Activated CD8-positive, alpha-beta memory T cell treated with anti-CD3 and anti-CD28 coated beads for 36 hours (primary cell): ENCODE data around the gene CCNI2. TPM values are rescaled to one million over a fixed set of nuclear protein-coding genes. Genes with fewer than 3 reads are reported as not detected.

Source experiments
- CTCF ChIA-PET: fragments of 350-600 bp; sonication (Branson Sonifier 250); formaldehyde crosslinking; loops from one replicate; lab custom pipeline; 2021; ENCODE audit warnings: antibody characterized with exemption; lab: Charles Lee
- POLR2A ChIA-PET: fragments of 350-600 bp; sonication (Branson Sonifier 250); formaldehyde crosslinking; loops from one replicate; lab custom pipeline; 2021; ENCODE audit warnings: antibody characterized with exemption; lab: Charles Lee
- total RNA-seq, 2 experiments: library from RNA; stranded (reverse); gene quantifications; one replicate each; pipeline ENCODE4 v1.2.3, GENCODE V29; 2021

Gene CCNI2
- total RNA-seq, 2 experiments from 2014 or later, result 9.3 to 10.2 TPM

DNA sequence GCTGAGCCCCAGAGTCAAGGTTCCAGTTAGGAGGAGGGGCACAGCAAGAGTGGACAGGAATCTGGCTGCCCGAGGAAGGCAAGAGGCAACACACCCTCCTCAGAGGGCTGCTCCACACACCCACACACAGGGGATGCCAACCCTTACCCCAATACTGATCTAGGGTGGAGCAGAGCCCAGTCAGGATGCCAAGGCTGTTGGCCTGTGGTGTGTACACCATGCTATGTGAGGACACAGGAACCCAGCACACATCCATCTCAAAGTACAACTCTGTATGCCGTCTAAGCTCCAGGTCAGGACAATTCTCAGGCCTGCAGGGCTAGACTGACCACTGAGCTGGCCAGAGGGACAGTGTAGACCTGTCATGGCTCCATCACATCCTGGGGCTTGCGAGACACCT, 27.2 kb downstream of the CCNI2 start:
- POLR2A ChIA-PET, result interaction anchor here (1.5 kb wide), 1 partner anchor 27 kb away, joined by 3 read pairs; the partner anchor contains the start of gene CCNI2
- CTCF ChIA-PET, result no interaction called here

DNA sequence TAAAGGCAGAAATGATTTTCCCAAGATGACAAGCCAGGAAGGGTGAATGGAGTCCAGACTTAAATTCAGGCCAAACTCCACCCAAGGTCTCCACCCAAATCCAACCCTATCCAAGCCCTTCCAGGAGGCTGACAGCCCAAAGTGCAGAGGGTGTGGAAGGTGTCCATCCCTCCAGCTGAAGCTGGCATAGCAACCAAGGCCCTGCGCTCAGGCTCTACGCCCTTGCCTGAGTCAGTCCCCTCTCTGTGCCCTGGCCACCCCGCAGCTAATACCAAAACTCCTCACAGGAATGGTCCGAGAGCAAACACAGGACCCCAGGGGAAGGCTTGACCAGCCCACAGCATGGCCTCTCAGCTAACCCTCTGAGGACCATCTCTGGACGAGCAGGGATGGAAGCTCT, 27.7 kb downstream of the CCNI2 start:
- ChIA-PET POLR2A (interaction anchor here (1.5 kb wide), 1 partner anchor 27 kb away, joined by 3 read pairs; the partner anchor contains the start of gene CCNI2), CTCF (no interaction called here)

DNA sequence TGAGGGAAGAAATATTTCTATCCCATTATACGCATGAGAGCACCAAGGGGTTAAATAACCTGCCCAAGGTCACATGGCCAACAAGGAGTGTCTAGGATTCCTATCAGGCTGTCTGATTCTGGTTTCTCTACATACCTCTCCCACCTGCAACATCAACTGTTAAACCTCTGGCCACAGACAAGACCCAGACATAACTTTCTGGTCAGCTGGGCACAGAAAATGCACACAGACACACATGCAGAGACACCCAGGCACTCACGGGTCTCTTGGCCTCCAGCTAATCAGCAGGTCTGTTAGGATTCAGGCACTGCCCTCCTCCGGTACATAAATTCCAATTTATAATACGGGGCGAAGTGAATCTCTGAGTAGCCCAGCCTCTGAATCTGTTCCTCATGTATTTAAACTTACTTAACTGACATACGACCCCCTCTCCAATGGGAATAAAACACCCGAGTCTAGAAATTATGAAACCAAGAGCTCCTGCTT, 28.3 kb downstream of the CCNI2 start:
- POLR2A ChIA-PET, result interaction anchor here (1.5 kb wide), 1 partner anchor 28 kb away, joined by 3 read pairs; the partner anchor contains the start of gene CCNI2
- CTCF ChIA-PET, result interaction anchor here (0.7 kb wide), 1 partner anchor 443 kb away, joined by 3 read pairs; no protein-coding TSS in a partner anchor

DNA sequence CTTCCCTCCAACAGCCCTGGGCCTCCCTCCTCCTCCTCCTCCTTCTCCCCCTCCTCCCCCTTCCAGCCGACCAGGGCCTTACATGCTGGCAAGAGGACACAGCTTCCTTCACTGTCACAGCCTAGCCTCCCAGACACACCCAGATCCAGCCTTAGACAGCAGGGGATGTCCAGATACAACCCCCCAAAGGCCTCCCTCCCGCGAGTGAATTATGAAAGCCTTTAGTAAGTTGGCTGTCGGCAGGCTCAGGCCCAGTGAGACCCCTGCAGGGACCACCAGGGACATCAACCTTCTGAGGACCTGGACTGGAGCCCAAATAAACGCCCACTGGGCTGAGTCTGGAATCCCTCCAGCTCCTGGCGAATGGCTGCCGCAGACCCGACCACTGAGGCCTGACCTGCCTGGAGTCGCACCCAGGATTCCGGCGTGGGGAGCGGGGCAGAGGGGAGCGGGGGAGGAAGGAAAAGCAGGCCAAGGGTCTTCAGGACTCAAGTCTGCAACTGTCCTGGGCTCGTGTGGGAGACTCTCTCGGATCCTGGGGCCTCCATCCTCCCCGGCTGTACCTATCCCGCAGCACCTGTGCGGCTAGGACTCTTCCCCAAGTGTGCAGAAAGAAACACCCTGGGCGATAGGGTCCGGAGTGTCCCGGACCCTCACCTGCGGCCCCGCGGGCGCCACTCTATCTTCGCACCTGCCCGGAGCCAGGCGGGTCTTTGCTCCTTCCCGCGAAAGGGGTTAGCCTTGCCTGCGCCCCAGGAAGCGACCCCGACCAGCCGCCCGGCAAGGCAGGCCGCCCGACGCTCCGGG, 29.1 kb downstream of the CCNI2 start:
- ChIA-PET POLR2A (interaction anchor here (0.6 kb wide), 1 partner anchor 287 kb away, joined by 4 read pairs; no protein-coding TSS in a partner anchor), CTCF (interaction anchor here (0.7 kb wide), 1 partner anchor 444 kb away, joined by 3 read pairs; no protein-coding TSS in a partner anchor)

DNA sequence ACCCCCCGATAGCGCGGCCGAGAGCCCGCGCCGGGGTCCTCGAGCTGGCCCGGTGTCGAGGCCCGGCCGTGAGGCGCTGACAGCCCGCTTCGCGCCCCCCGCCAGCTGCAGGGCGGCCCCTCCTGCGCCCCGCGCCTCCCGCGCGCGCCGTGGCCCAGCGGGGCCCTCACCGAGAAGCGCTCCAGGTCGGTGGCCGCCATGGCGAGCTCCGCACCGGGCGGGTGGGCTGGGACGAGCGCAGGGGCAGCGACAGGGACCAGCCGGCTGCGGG, 29.6 kb downstream of the CCNI2 start:
- ChIA-PET POLR2A (interaction anchor here (0.6 to 0.7 kb wide), 2 partner anchors 18 to 288 kb away, joined by 4 to 5 read pairs; no protein-coding TSS in a partner anchor), CTCF (no interaction called here)

DNA sequence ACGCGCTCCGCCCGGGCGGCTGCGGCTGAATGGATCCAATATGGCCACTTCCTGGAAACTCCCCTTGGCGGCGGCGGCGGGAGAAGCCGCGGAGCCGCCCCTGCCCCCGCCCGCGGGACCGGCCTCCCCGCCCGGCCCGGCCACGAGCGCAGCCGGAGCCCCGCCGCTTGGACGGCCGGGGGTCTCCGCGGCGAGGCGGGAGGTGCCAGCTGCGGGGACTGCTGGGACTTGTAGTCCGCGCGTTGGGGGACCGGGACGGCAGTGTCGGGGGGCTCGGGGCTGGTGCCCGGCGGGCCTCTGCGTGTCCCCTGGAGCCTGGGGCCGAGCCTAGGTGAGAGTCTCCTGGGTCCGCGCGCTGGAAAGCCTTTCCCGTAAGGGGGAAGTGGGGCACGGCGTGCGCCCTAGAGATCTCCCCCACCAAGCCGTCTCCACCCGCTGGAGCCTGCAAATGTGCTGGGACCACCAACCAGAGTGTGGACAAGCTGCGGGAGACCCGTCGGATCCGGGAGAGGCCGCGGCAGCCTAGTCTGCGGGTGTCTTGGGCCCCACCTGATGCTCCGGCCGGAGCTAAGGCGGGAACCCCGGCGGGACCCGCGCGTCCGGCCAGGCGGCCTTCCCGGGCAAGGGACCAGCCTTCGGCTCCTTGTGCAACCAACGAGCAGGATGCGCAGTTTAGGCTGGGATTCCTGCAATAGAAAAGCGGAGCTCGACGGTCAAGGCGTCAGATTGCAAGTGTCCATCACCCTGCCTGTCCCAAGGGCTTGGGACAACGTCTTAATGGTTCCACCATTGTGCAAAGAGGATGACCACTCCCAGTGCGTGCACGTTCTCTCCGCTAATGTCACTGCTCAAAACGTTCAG, 30.2 kb downstream of the CCNI2 start, which contains the start of gene SEPTIN8:
Gene SEPTIN8, minus strand, starts transcription at position 31 of the 861 bp plus-strand sequence. CDS start 102 bp downstream, outside the sequence.
- POLR2A ChIA-PET, result interaction anchor here (0.6 to 0.9 kb wide), 3 partner anchors 17 to 289 kb away, joined by 3 to 5 read pairs (median 4); partner anchors contain the start of gene CCNI2

DNA sequence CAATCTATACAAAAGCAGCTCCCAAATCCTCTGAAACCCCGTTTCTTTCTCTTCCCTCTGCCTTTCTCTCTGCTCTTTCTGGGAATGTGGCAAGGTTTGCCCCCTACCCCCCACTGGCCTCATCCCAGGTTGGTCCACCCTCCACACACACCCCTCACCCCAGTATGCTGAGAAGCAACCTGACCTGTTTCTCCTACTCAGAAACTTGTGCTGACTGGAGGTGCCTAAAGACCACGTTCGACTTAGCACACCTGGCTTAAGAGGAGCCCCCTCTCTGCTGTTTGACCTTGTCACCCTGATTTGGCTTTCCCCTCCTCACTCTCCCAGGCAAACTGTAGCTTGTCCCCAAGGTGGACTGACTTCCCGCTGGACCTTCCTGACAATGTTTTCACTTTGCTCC, 30.9 kb downstream of the CCNI2 start:
- CTCF ChIA-PET, result no interaction called here
- POLR2A ChIA-PET, result interaction anchor here (0.9 kb wide), 1 partner anchor 31 kb away, joined by 3 read pairs; the partner anchor contains the start of gene CCNI2

More for the DNA sequence above, 30.2 kb downstream of the CCNI2 start, which contains the start of gene SEPTIN8:
- CTCF ChIA-PET, result no interaction called here

DNA sequence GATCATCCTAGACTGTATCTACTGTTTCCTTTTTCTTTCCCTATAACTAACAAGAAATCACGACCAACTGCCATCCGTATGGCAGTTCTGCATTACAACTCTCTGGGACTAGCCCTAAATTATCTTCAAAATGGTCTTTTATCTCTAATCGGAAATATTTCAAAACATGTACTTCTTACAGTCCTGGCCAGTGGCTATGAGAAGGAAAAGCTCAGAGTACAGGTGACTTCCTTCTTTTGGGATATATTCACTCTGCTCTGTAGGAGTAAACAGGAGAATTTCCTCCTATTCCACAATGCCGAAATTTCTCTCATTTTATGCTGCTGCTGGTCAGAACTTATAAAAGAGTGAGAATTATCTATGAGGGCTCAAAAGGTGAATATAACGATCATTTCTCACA, 31.6 kb downstream of the CCNI2 start:
- ChIA-PET POLR2A (no interaction called here), CTCF (no interaction called here)

DNA sequence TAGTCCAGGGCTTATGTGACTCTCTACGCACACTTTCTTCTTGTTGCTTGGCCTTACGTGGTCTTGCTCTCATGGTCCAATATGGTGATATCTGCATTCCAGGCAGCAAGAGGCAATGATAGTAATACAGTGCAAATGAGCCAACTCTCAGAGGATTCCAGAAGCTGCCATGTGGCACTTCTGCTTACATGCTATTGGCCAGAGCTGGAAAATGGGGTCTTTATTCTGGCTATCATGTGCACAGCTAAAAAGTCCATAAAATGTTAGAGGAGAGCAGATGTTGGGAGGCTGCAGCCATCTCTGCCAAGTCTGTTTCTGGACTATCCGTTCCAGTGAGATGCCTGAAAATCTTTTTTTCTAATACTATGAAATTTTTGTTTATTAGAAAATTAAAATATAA, 32.7 kb downstream of the CCNI2 start:
- ChIA-PET CTCF (interaction anchor here (1.0 kb wide), 2 partner anchors 25 to 244 kb away, joined by 3 read pairs; no protein-coding TSS in a partner anchor), POLR2A (no interaction called here)

DNA sequence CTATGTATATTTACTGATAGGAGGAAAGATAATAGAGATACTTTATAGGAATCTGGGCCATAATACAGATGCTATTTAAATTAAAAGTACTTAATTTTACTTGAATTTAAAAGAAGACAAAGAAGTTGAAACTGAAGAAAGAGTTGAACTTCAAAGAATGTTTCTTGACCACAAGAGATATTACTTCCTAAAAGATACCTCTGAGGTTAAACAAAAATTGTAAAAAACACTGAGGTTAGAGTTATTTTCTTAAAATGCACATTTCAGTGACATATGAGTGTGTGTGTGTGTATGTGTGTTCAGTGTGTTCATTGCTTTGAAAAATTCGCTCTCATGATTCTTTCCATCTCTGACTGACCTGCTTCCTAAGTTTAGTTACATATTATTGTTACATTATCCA, 33.4 kb downstream of the CCNI2 start:
- CTCF ChIA-PET, result no interaction called here
- POLR2A ChIA-PET, result no interaction called here

DNA sequence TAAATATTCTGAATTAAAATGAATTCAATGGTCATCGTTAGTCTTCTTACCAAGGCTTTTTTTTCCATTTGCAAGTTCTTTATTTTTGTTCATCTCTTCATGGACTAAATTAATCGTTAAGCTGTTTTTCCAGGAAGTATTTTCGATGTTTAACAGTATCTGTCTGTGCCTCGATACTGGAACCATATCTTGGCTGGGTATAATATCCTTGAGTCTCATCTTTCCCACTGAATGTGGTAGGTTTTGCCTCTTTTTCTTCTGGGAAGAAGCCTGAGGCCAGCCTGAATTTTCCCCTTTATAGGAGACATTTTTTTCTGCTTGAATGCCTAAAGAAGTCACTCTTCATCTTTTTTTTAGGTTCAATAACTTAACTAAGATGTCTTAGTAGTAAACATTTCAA, 33.8 kb downstream of the CCNI2 start:
- CTCF ChIA-PET, result interaction anchor here (0.8 kb wide), 1 partner anchor 254 kb away, joined by 3 read pairs; no protein-coding TSS in a partner anchor
- POLR2A ChIA-PET, result no interaction called here

DNA sequence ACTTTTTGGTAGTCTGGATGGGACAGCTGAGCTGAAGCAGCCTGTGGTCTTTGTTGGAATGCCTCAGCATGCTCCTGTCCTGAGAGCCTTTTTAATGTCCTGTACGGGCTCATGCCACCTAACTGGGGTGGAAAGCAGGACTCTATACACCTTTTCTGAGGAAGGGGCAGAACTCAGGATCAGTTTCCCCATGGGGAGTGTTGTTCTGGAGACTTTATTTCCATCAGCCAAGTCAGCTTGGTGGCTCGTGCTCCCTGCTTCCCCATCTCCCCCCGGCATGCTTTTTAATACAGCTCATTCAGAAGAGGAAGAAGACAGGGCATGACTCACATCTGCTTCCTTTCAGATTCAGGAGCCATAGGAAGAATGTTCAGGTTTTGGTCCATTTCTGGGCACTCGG, 34.9 kb downstream of the CCNI2 start:
- CTCF ChIA-PET, result interaction anchor here (0.7 to 0.9 kb wide), 2 partner anchors 18 to 254 kb away, joined by 3 read pairs; no protein-coding TSS in a partner anchor
- POLR2A ChIA-PET, result no interaction called here

DNA sequence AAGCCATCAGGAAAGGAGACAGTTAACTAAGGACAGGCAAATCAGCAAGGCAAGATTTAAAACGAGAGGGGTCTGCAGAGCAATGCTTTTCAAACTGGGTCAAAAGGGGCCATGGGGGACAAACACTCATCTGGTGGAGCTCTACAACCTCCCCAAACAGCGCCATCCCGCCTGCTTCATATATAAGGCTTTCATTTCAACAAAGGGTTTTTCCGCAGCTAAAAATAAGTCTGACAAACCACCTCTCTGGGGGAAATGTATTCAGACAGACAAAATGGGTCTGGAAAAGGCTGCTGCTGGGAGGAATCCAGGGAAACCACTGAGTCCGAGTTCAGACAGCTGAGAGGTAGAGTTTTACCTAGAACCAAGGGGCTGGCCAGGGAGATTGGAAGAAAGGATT, 38.1 kb downstream of the CCNI2 start:
- CTCF ChIA-PET, result no interaction called here
- POLR2A ChIA-PET, result no interaction called here

DNA sequence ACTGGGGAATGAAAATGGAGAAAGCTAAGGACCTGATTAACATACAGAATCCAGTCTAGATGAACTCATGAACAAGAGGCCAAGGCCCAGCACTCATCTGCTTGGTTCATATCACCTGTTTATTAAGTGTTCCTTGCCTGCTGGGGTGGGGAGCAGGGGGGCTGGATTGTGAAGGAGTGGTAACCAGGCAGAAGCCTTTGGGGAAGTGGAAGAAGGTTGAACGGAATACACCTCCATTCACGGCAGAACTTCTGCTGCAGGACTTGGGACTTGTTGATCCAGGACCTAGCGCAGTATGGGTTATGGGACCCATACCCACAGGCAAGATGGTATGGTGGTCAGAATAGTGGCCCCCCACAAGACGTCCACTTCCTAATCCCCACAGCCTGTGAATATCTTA, 38.6 kb downstream of the CCNI2 start:
- POLR2A ChIA-PET, result no interaction called here
- CTCF ChIA-PET, result no interaction called here

DNA sequence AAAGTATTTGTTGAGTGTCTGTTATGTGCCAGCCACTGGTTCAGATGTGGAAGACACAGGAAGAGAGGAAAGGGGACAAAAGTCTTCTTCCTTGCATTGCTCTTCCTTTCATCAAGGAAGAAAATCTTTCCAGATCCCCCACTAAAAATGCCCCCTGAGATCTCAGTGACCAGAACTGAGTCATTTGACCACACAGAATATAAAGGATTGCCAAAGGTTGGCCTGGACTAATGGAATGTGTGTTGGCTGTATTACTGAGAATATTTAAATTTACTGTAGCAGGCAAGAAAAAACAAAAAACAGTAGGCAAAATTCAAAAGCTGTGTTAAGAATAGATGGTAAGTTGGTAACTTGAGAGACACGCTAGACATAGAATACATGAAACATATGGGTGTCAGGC, 39.9 kb downstream of the CCNI2 start:
- POLR2A ChIA-PET, result no interaction called here
- CTCF ChIA-PET, result no interaction called here

DNA sequence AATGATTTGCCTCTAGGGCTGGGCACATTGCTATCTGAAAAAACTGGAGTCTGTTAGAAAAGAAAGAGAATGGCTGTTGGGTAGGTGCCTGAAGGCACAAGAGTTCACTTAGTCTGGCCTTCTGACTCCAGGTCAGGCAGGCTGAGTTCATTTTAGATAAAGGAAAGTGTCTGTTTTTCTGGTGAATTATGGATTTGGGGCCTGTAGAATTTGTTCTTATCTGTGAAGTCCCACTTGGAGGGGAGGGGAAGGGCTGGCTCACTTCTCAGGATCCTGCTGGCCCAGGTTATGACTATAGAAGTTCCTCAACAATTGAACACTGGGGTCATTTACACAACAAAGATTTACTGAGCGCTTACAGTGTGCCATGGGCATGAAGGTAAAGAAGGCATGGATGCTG, 41.3 kb downstream of the CCNI2 start:
- ChIA-PET CTCF (no interaction called here), POLR2A (no interaction called here)

DNA sequence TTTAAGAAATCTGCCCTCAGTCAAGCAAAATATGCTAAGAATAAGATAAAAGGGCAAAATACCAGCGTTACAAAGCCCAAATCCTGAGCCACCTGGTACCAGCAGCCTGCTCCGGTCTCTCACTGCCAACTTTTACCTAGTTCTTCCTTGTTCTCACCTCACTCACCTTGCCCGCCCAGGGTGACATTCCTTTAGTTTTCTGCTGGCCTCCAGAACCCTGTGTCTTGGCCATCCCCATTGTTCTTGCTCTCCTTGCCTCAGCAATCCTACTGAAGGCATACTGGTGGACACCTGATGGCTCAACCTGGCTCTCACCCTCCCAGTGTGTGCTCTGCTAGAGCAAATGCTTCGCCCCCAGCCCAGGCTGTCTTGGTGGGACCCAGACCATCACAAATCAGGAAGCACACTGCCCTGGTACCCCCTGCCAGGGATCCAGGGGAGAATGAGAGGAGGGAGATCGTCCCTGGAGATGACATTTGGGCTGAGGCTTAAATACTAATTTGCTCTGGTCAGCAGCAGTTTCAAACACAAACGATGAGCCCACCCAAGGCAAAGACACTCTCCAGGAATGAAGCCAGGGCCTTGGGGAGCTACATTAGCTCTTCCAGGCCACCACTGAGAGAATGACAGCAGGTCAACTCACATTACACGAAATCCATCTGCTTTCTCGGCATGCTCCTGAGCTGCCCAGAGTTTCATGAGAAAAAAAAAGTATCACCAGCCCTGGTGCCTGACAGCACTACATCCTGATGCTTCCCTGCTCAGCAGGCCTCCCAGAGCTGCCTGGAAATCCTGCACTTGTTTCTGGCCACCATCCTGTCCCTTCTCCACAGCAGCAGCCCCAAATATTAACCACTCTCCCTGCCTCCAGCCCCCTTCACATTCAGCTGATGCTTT, 42.0 kb downstream of the CCNI2 start:
- POLR2A ChIA-PET, result no interaction called here
- CTCF ChIA-PET, result interaction anchor here (0.8 kb wide), 1 partner anchor 30 kb away, joined by 3 read pairs; no protein-coding TSS in a partner anchor

DNA sequence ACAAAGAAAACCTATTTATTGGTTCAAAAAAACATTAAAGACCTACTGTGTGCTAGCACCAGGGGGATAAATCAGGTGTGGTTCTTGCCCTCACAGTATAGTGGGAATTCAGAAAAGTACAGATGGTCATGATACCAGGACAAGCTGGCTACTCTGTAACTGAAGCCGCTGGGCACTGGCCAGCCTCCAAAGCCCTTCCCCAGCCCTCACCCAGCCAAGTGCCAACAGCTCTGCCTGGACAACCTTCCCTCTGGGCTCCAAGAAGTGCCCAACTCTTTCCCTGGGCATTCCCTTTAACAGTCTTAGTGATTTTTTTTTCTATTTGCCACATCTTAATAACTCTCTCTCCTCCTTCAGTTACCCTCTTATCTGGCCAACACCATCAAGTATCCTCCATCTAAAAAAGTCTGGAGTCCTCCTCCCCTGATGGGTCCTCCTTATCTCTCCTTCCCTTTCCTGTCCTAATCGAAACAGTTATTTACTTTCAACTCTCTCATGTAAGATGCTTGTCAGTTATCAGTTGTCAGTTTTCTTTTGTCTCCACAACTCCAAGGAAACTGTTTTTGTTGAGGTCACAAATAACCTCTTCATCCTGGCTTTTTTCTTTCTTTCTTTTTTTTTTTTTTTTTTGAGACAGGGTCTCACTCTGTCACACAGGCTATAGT, 43.1 kb downstream of the CCNI2 start:
- CTCF ChIA-PET, result interaction anchor here (0.6 to 0.7 kb wide), 2 partner anchors 29 to 235 kb away, joined by 4 to 5 read pairs; no protein-coding TSS in a partner anchor
- POLR2A ChIA-PET, result no interaction called here
